ENCODE data around the gene FRG2C.
"Not testable (repeated sequence)": the region's sequence is repeated elsewhere in the genome, so short reads cannot be mapped to it uniquely, and the experiment has no call there.

FRG2C gene

GRCh38 chr3:75631541-75631940, 32.6 kb upstream of the FRG2C start:
- Histone ChIP-seq H4K20me1 (ENCODE audit: control insufficient read depth, insufficient read depth, low read depth, low read length) (no peaks in the 10 kb centered on the region), H3K36me3 (ENCODE audit: control insufficient read depth, low read length) (no peaks in the 10 kb centered on the region), H3K27ac (ENCODE audit: low read depth, low read length) (no peak overlapping the region), H3K9me3 (ENCODE audit: control insufficient read depth, insufficient read depth, low read length) (no peaks in the 10 kb centered on the region), H3K79me2 (ENCODE audit: control insufficient read depth, low read length) (no peaks in the 10 kb centered on the region), H3K4me2 (ENCODE audit: low read length) (no peak overlapping the region), H3K9me2 (replicated peaks; ENCODE audit: control insufficient read depth, low read length) (no peaks in the 10 kb centered on the region), H3K4me3 (ENCODE audit: low read length) (no peak overlapping the region), H3F3A (ENCODE audit: control insufficient read depth, insufficient read depth) (no peaks in the 10 kb centered on the region), H3K27me3 (ENCODE audit: control insufficient read depth, low read length) (no peaks in the 10 kb centered on the region), H3K4me1 (ENCODE audit: control insufficient read depth, low read length) (no peaks in the 10 kb centered on the region)
- TF ChIP-seq, protein P1, sequence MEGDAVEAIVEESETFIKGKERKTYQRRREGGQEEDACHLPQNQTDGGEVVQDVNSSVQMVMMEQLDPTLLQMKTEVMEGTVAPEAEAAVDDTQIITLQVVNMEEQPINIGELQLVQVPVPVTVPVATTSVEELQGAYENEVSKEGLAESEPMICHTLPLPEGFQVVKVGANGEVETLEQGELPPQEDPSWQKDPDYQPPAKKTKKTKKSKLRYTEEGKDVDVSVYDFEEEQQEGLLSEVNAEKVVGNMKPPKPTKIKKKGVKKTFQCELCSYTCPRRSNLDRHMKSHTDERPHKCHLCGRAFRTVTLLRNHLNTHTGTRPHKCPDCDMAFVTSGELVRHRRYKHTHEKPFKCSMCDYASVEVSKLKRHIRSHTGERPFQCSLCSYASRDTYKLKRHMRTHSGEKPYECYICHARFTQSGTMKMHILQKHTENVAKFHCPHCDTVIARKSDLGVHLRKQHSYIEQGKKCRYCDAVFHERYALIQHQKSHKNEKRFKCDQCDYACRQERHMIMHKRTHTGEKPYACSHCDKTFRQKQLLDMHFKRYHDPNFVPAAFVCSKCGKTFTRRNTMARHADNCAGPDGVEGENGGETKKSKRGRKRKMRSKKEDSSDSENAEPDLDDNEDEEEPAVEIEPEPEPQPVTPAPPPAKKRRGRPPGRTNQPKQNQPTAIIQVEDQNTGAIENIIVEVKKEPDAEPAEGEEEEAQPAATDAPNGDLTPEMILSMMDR (IDR thresholded peaks at IDR 0.05; ENCODE audit: low read depth, low read length, poor library complexity, severe bottlenecking): no peak
- no peak for TF ChIP-seq EZH2phosphoT487 (IDR thresholded peaks at IDR 0.05; ENCODE audit: borderline replicate concordance, low read length)

DNA sequence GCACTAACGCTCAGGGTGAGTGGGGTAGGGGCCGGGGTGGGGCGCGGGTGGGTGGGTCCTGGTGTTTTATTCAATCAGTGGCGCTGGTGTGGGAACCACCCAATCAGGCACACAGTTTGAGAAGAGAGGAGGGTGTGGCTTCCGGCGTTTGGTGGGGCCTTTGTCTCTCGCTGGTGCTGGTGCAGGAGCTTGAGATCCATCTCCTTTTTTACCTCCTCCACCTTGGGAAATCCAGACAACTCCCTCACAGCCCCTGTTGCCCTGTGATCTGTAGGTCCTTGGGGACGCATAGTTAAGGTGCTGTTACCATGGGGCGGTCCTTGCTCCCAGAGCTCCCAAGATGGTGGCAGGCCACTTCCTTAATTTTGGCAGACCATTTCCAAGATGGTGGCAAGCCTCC, 25.2 kb upstream of the FRG2C start:
- H3K27ac ChIP-seq (ENCODE audit: low read depth, low read length); H3K36me3 ChIP-seq (ENCODE audit: control insufficient read depth, low read length); H3K4me2 ChIP-seq (ENCODE audit: low read length); H3K27me3 ChIP-seq (ENCODE audit: control insufficient read depth, low read length); H3K4me3 ChIP-seq (ENCODE audit: low read length); H3K9me2 ChIP-seq (replicated peaks; ENCODE audit: control insufficient read depth, low read length); H3K79me2 ChIP-seq (ENCODE audit: control insufficient read depth, low read length); H3F3A ChIP-seq (ENCODE audit: control insufficient read depth, insufficient read depth); H3K9me3 ChIP-seq (ENCODE audit: control insufficient read depth, insufficient read depth, low read length); H3K4me1 ChIP-seq (ENCODE audit: control insufficient read depth, low read length); H4K20me1 ChIP-seq (ENCODE audit: control insufficient read depth, insufficient read depth, low read depth, low read length): not testable (repeated sequence)

- not testable (repeated sequence) for H3K9me3 ChIP-seq (ENCODE audit: control insufficient read depth, insufficient read depth, low read length); H3F3A ChIP-seq (ENCODE audit: control insufficient read depth, insufficient read depth); H3K27ac ChIP-seq (ENCODE audit: low read depth, low read length); H3K36me3 ChIP-seq (ENCODE audit: control insufficient read depth, low read length); H4K20me1 ChIP-seq (ENCODE audit: control insufficient read depth, insufficient read depth, low read depth, low read length); H3K9me2 ChIP-seq (replicated peaks; ENCODE audit: control insufficient read depth, low read length); H3K4me2 ChIP-seq (ENCODE audit: low read length); H3K27me3 ChIP-seq (ENCODE audit: control insufficient read depth, low read length); H3K4me3 ChIP-seq (ENCODE audit: low read length); H3K79me2 ChIP-seq (ENCODE audit: control insufficient read depth, low read length); H3K4me1 ChIP-seq (ENCODE audit: control insufficient read depth, low read length)
These were observed 23.0 kb upstream of the FRG2C start for GRCh38 chr3:75641107-75641517.

GRCh38 chr3:75643031-75643800, 20.9 kb upstream of the FRG2C start:
- H3K4me3 ChIP-seq (ENCODE audit: low read length): not testable (repeated sequence)

DNA sequence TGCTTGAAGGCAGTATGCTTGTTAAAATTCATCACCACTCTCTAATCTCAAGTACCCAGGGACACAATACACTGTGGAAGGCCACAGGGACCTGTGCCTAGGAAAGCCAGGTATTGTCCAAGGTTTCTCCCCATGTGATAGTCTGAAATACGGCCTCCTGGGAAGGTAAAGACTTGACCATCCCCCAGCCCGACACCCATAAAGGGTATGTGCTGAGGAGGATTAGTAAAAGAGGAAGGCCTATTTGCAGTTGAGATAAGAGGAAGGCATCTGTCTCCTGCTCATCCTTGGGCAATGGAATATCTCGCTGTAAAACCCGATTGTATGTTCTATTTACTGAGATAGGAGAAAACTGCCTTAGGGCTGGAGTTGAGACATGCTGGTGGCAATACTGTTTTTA, 18.6 kb upstream of the FRG2C start:
- H3K27ac ChIP-seq (ENCODE audit: low read depth, low read length); H3K36me3 ChIP-seq (ENCODE audit: control insufficient read depth, low read length); H3K4me3 ChIP-seq (ENCODE audit: low read length); H3K4me1 ChIP-seq (ENCODE audit: control insufficient read depth, low read length); H3K27me3 ChIP-seq (ENCODE audit: control insufficient read depth, low read length); H4K20me1 ChIP-seq (ENCODE audit: control insufficient read depth, insufficient read depth, low read depth, low read length); H3K9me2 ChIP-seq (replicated peaks; ENCODE audit: control insufficient read depth, low read length); H3K4me2 ChIP-seq (ENCODE audit: low read length); H3K79me2 ChIP-seq (ENCODE audit: control insufficient read depth, low read length); H3K9me3 ChIP-seq (ENCODE audit: control insufficient read depth, insufficient read depth, low read length); H3F3A ChIP-seq (ENCODE audit: control insufficient read depth, insufficient read depth): not testable (repeated sequence)

More at GRCh38 chr3:75643031-75643800, 20.9 kb upstream of the FRG2C start:
- H3F3A ChIP-seq (ENCODE audit: control insufficient read depth, insufficient read depth); H3K27me3 ChIP-seq (ENCODE audit: control insufficient read depth, low read length); H3K36me3 ChIP-seq (ENCODE audit: control insufficient read depth, low read length); H4K20me1 ChIP-seq (ENCODE audit: control insufficient read depth, insufficient read depth, low read depth, low read length); H3K4me1 ChIP-seq (ENCODE audit: control insufficient read depth, low read length); H3K4me2 ChIP-seq (ENCODE audit: low read length); H3K9me2 ChIP-seq (replicated peaks; ENCODE audit: control insufficient read depth, low read length); H3K9me3 ChIP-seq (ENCODE audit: control insufficient read depth, insufficient read depth, low read length); H3K79me2 ChIP-seq (ENCODE audit: control insufficient read depth, low read length); H3K27ac ChIP-seq (ENCODE audit: low read depth, low read length): not testable (repeated sequence)
- TF ChIP-seq, protein P1 (IDR thresholded peaks at IDR 0.05; ENCODE audit: low read depth, low read length, poor library complexity, severe bottlenecking): peak; percentile 49

Measured in DOHH2 (cell line).